SW 1271 (cell line): ENCODE measurements around the gene TBC1D8.

Experiments used
- DNase-seq, 2 experiments: peaks; one replicate each; lab custom pipeline; 2025; lab: John Stamatoyannopoulos, UW

TBC1D8 gene

DNA sequence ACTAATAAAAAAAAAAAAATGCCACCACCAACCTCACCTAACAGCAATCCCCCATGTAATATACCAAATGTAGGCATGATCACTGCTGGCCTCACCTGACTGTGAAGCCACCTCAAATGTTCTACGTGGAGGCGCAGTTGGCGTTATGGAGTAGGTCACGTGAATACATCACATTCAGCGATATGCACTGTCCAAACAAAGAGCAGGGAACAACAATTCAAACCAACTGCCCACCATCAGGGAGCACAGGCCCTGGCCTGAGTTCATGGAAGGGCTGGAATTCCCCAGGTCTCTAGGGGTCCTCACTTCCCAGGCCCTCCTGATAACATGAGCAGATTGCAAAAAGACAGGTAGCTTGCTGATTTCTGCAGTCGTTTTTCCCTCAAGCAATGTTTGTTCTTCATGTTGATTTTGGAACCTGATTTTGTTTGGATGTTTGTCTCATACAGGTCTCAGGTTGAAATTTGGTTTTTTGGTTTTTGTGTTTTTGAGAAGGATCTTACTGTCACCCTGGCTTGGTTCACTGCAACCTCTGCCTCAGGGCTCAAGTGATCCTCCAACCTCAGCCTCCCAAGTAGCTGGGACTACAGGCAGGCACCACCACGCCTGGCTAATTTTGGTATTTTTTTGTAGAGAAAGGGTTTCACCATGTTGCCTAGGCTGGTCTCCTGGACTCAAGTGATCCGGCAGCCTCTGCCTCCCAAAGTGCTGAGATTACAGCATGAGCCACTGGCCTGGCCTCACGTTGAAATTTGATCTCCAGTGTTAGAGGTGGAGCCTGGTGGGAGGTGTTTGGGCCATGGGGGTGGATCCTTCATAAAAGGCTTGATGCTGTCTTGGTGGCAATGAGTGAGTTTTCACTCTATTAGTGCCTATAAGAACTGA lies 15.5 kb downstream of the TBC1D8 start:
- DNase-seq = no peak

DNA sequence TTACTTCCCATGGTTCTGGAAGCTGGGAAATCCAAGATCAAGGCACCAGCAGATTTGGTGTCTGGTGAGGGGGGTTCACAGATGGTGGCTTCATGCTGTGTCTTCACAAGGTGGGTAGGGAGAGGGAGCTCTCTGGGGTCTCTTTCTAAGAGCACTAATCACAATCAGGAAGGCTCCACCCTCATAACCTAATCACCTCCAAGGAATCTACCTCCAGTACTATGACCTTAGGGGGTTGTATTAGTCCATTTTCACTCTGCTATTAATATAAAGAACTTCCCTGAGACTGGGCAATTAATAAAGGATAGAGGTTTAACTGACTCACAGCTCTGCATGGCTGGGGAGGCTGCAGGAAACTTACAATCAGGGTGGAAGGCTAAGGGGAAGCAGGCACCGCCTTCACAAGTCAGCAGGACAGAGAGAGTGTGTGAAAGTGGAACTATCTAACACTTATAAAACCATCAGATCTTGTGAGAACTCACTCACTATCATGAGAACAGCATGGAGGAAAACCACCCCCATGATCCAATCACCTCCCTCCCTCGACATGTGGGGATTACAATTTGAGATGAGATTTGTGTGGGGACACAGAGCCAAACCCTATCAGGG lies 17.6 kb downstream of the TBC1D8 start:
- DNase-seq = no peak

DNA sequence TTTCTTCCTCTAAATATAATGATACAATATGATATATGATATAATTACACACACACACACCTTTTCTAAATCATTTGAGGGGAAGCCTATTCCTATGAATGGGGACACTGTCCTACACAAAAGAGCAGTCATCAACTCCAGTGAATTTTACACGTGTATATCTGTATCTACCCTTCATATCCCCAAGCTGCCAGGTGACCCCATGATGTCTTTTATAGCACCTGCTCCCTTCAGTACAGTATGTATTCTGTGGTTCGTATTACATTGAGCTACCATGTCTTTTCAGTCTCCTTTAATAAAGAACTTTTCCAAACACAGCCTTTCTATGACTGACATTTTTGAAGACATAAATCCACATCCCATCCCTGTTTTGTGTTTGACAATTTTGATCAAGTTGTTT lies 19.0 kb downstream of the TBC1D8 start:
- no peak for DNase-seq

DNA sequence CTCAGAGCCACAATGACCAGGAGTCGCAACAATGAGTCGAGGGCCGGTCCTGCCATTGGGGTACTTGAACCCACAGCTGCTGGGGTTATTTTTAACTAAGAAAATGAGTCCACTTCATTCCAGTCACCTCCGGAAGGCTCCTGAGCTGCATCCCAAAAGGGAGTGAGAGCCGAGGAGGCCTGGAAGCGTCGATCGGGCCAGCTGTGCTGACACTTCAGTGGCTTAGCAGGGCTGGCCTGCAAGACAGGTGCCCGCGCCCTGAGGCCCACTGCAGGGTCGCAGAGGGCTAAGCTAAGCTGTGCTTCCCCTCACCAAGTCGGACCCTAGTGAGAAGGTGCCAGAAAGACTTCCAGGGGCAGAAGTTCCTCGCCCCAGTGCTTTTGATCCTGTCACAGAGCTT lies 21.1 kb downstream of the TBC1D8 start:
- no peak for DNase-seq

DNA sequence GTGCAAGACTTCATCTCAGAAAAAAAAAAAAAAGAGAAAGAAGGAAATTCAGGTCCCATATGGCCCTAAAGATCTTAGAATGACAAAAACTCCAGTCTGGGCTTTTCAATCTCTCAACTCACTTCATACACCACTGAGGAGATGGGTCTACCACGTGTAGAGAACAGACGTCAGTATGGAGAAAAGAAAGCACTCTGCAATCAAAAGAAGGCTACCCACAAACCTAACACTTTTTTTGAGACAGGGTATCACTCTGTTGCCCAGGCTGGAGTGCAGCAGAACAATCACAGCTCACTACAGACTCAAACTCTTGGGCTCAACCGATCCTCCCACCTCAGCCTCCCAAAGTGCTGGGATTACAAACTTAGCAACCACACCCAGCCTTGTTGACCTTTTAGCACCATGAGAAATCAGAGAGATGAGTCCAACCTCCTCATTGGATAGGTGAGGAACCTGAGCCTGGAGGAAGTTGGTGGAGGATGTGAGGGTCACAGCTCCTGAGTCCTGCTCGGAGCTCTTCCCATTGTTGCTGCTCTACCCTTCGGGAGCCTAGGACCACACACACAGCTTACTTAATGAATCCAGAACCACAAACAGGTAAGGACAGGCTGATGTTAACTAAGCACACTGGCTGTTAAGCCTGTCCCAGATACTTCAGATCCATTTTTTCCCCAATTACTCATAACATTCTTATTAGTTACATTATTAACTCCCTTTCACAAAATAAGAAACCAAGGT lies 23.7 kb downstream of the TBC1D8 start:
- DNase-seq = no peak

DNA sequence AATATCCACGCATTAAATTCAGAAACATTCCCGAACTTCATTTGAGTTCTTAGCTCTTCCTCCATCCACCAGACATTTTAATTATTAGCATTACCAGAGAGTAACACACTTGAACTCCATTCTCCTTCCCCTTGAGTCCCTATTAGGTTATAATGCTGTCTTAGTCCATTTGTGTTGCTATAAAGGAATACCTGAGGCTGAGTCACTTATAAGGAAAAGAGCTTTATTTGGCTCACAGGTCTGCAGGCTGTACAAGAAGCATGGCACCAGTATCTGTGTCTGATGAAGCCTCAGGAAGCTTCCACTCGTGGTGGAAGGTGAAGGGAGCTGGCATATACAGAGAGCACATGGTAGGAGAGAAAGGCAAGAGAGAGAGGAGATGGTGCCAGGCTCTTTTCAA lies 25.4 kb downstream of the TBC1D8 start:
- DNase-seq = no peak

DNA sequence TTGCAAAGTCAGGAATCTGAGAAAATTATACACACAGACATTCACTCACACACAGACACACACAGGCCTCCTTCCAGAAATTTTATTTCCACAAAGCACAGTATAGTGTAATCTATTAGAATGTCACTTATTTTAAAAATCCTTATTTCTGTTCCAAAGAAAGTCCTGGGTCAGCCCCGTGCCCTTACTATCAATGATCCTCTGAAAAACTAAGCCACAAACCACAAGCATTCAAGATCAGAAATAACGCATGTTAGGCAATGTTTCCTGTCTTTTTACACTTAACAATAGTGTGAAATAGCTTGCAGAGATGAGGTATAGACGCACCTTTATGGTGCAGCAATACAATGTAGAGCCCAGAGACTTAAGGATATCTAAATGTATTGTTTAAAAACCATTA lies 25.8 kb downstream of the TBC1D8 start:
- DNase-seq = peak; percentile 39 to 88

DNA sequence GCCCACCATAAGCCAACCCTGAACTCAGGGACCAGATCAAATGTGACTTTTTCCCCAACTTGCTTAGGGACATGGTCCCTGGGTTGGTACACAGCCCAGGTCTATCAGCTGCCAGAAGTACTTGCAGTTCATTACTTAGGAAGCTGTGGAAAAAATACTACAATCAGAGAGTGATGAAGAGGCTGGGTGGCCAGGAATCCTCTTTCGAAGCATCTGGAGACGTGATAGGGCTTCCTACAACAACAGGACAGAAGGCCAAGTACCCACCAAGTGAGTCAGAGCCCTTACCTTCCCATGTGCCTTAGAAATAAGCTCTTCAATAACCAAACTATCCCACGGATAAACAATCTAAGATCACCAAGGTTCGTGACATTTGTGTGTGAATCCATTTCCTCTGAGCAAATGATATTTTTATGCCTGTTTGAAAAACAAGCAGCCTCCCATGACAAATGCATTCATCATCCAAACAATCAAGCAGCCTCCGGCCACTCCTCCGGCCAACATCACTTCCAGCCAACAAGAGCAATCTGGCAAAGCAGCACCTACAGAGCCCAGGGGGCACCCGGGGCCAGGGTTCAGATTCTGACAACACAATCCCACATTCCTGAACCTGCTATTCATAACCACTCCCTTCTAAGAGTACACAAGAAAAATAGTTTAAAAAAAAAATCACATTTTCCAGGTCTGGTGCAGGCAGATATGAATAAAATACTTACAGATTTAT lies 26.4 kb downstream of the TBC1D8 start:
- DNase-seq = peak; percentile 97 to 99

DNA sequence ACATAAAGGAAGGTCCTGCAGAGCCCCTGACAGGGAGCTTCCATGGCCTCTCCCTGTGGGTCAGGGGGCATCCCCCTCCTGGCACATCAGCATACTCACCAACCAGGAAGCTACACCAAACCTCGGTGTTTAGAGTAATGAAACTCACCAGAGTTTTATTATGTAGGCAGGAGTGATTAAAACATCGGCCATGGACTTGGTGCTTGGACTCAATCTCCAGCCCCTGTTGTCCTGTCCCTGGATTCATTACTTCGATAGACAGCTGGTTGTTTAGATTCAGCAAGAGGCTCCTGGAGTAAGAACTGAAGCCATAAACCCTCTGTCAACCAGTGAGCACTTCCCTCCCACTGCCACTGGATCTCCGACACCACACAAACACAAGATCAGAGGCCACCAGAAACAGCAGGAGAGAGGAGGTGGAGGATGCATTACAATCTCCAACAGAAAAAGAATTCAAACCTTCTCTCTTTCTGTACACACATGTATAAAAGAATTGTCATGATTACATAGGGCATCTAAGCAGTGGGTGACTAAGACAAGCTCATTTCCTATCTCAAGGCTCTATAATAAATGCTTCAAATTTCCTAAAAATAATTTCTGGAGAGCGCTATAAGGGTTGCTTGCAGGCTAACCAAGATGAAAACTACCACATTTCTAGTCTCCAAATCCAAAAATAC lies 27.2 kb downstream of the TBC1D8 start:
- DNase-seq = peak in 1 of 2 experiments; percentile 43

DNA sequence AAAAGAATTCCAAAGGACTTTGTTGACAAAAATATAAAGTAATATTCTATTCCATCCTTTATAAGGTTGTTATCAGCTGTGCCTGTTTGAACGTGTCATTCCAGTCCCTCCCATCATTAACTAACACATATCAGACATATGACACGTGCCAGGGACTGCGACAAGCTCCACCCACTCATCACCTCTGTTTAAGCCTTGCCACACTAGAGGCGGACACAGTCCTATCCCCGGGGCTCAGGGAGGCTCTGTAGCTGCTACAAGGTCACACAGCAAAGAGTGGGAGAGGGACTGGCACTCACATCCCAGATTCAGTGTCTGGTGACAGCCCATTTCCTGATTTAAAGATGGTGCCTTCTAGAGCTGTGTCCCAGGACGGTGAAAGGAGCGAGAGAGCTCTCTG lies 30.0 kb downstream of the TBC1D8 start:
- DNase-seq = peak; percentile 8 to 51

DNA sequence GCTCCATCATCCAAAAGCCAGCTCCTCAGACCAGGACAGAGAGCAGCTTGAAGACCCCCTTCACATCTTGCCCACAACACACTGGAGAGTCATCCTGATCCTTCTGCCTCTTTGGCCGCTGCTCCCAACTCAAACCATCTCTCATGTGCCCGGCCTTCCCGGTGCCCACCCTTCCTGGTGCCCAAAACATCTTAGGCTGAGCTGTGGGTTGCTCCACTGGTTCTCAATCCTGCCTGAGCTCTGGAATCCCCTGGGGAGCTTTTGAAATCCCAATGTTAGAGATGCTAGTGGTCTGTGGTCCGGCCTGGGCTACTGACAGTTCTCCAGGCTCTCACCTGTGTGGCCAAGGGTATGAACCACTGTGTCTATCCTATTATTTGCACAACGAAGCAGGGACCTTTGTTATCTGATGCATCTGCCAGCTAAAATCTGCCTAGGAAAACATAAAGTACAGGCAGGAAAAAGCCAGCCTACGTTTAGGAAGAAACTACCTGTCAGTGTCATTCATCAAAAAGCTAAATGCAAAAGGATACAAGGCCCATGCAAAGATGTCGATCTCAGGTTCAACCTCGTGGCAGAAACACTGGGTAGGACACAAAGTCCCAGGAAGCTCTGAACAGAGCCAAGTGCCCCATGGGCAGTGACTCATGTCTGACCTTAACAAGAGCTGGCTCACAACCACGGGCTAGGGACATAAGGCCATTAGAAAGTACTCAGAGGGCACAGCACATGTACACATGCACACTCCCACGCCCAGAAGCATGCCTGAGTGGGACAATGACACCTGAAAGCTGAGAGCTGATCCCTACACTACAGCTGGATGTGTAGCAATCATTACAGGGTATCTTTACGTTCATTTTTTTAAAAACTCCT lies 30.8 kb downstream of the TBC1D8 start:
- DNase-seq = peak; percentile 73 to 89

DNA sequence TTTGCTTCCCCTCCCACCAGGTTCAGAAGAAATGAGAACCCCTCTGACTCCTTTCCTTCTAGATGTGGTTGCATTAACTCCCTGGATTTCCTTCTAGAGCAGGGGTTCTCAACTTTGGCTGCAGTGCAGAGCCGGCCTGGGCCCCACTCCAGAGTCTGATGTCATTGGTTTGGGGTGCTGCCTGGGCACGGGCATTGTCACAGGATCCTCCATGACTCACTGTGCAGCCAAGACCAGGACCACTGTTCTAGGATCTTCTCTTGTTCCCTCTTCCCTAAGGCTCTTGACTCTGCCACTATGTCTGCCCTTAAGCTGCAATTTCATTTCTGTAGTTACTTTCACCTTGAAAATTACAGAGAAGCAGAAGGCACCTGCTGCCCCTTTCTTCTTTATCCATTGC lies 31.8 kb downstream of the TBC1D8 start:
- DNase-seq = no peak

DNA sequence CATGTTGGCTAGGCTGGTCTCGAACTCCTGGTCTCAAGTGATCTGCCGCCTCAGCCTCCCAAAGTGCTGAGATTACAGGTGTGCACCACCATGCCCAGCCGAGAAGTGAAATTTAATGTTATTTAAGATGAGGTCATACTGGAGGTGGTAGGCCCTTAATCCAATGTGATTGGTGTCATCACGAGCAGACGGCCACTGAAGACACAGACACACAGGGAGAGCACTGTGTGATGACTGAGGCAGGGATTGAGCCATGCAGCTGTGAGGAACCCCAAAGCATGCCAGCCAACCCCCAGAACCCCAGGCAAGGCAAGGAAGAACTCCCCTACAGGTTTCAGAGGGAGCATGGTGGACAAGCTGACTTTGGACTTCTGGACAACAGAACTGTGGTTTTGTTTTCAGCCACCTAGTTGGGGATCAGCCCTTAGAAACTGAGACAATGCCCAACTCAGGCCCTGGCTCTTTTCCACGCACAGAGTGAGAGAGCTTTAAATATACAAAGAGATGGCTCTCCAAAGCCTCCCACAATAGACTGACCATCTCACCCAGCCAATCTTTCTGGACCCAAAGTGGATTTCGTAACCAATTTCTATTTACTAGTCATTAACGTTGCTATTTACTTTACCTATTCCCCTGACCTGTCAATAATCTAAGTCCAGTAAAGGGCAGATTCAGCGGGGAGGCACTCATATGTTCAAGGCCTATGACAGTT lies 34.2 kb downstream of the TBC1D8 start:
- DNase-seq = no peak

DNA sequence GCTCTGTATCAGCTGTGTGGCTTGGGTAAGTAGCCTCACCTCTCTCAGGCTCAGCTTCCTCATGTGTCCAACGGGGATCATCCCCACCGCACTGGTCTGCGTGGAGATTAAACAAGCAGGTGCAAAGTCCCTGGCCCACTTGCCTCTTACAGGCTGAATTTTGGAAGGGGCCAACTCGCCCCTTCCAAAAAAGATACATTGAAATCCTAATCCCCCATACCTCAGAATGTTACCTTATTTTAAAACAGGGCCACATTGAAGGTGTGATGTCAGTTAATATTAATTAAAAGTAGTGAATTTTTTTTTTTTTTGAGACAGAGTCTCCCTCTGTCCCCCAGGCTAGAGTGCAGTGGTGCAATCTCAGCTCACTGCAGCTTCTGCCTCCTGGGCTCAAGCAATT lies 34.8 kb downstream of the TBC1D8 start:
- DNase-seq = no peak

DNA sequence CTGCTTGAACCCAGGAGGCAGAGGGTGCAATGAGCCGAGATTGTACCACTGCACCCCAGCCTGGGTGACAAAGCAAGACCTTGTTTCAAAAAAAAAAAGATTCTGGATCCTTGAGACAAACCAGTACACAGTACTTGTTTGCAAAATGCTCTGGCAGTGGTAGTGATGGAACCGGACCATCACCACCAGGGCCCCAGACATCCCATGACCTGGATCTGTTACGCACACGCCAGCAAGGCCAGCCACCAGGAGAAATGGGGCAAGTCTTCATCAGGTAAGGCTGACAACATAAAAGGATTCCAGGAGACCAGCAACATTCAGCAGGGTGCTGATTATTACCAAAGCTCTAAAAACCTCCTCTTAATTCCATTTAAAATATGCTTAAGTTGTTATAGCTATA lies 35.5 kb downstream of the TBC1D8 start:
- DNase-seq = no peak

DNA sequence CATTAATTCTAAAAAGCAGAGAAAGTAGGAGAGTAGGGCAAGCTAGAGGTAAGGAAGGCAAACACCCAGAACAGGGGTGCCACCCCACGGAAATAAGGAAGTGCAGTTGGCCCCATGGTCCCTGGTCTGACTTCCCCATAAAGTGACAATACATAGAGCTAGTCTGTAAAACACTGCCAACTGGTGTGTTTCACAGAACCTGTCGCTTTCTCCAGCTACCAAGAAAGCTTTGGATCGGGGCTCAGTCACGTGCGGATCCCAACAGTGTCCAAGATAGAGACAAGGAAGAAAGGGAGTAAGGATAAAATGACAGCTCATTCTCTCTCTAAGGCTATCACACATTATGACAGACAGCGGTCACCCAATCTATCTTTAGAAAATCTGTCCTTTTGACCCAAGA lies 36.4 kb downstream of the TBC1D8 start:
- no peak for DNase-seq

DNA sequence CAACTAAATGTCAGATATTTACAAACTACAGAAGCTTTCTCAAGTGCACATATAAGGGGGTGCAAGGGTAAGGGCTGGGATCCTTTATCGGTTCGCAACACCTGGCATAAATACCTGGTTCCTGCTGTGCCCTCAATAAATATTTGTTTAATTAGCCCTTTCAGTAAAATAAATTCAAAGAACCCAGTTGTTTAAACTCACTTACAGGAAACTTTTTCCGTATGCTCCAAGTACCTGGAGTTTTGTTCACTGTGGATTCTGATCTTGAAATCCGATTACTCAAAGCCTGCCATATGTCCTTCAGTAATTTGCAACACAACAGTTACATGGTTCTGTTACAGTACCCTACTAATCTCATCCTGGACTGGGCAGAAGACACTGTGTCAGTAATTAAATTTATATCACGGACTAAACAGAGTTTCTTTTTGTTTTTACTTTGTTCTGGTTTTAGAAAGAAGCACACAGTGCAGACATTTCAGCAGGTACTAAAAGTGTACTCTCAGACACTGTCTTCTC lies 36.9 kb downstream of the TBC1D8 start:
- DNase-seq = no peak

DNA sequence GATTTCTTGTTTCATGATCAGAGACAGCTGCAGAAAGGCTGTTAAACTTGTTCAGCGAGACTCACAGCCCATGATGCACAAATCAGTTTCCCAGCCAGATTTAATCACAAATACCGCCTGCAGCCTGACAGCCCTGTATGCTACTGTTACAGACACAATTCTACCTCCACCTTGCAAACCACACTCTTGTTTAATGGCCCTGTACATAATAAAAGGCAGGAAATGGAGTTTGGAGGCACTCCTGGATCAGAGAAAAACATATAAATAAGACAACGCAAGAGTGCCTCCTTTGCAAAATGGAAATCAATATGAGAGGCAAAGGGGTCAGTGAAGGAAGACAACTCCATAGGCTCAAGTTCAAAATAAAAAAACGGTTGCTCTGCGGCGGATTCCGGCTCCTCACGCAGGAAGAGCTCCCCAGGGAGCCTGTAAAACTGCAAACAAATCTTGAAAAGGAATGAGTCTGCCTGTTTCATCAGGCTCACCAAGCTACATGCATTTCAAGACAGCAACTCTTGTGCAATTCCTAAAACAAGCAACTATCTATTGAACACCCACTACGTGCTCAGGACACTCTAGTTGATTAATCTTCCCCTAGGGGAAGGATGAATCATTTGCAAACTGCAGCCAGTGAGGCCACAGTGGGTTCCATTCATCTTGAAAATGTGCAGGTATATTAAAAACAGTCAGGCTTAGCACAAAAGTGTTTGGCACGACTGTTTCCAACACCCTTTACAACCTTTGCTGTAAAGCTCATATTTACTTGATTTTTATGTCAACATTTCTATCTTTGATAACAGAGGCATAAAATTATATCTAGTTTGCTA lies 37.5 kb downstream of the TBC1D8 start:
- DNase-seq = peak; percentile 14 to 73

DNA sequence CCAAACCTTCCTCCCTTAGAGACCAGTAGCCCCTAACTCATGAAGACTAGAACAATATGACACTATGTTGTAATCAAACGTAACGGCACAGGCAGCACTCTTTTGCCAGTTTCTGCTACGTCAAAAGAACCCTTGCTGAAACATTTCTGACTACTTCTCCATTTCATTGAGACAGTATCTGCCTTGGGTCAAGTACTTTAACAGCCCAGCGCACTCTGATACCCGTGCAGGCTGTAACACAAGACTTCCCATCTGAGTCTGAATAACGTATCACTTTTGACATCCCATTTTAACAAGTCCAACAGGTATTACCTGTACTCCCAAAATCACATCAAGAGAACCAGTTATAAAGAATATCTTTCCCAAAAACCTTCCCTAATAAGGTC lies 38.4 kb downstream of the TBC1D8 start:
- no peak for DNase-seq
